Measurements from ENCODE around the gene TNNT2.

DNA sequence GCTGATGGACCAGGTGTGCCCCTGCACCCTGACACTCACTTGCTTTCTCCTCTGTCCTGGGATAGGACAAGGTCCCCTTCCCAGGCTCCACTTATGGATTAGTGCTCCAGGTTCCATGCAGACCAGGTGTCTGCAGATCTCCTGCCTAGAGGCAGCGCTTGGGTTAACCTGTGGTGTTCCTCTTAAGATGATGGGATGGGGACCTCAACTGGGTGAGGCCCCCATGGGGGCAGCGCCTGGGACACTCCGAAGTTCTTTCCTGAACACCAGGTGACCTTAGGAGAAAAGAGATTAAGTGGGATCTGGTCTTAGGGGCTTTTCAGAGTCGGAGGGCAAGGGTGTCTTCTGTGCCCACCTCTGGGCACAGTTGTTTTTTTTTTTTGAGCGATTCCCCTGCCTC lies 21.2 kb downstream of the TNNT2 start:
- TF ChIP-seq, protein P1, sequence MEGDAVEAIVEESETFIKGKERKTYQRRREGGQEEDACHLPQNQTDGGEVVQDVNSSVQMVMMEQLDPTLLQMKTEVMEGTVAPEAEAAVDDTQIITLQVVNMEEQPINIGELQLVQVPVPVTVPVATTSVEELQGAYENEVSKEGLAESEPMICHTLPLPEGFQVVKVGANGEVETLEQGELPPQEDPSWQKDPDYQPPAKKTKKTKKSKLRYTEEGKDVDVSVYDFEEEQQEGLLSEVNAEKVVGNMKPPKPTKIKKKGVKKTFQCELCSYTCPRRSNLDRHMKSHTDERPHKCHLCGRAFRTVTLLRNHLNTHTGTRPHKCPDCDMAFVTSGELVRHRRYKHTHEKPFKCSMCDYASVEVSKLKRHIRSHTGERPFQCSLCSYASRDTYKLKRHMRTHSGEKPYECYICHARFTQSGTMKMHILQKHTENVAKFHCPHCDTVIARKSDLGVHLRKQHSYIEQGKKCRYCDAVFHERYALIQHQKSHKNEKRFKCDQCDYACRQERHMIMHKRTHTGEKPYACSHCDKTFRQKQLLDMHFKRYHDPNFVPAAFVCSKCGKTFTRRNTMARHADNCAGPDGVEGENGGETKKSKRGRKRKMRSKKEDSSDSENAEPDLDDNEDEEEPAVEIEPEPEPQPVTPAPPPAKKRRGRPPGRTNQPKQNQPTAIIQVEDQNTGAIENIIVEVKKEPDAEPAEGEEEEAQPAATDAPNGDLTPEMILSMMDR (IDR thresholded peaks at IDR 0.05; ENCODE audit: control extremely low read depth in 1 of 3, insufficient read depth in 1 of 3, low read depth in 1 of 3, low read length in 3 of 3) = no peak
- TF ChIP-seq POLR2A (IDR thresholded peaks at IDR 0.05; ENCODE audit: control extremely low read depth in 1 of 2, low read depth in 2 of 2, low read length in 2 of 2) = no peak
- TF ChIP-seq JUND (IDR thresholded peaks at IDR 0.05; ENCODE audit: low read length) = no peak
- TF ChIP-seq TEAD4 (IDR thresholded peaks at IDR 0.05; ENCODE audit: low read depth, low read length) = no peak

All from H1 (cell line).